IPS-11a (cell line): ENCODE results near the gene TNIK.
A peak's percentile ranks its signal among the peaks of the same experiment; 100 is the strongest.

Experiments used
- H3K4me3 ChIP-seq: one replicate; pipeline ENCODE4 v1.5.1; 2013; ENCODE audit warnings: low read depth, low read length, control low read depth

Gene TNIK

GRCh38 chr3:171058873-171059603 is 401.2 kb downstream of the TNIK start:
- no peak overlapping the region for H3K4me3 ChIP-seq

GRCh38 chr3:171058058-171058457 is 402.1 kb downstream of the TNIK start:
- no peak overlapping the region for H3K4me3 ChIP-seq

GRCh38 chr3:171057072-171057471 is 403.1 kb downstream of the TNIK start:
- H3K4me3 ChIP-seq = no peak overlapping the region

GRCh38 chr3:171056528-171056927 is 403.7 kb downstream of the TNIK start:
- H3K4me3 ChIP-seq = no peak overlapping the region

GRCh38 chr3:171055336-171056178 is 404.6 kb downstream of the TNIK start:
- H3K4me3 ChIP-seq = no peak overlapping the region

GRCh38 chr3:171054921-171055320 is 405.3 kb downstream of the TNIK start:
- no peak overlapping the region for H3K4me3 ChIP-seq

- no peak overlapping the region for H3K4me3 ChIP-seq
Measured at GRCh38 chr3:171054231-171054630, 406.0 kb downstream of the TNIK start.

GRCh38 chr3:171049861-171050444 is 410.3 kb downstream of the TNIK start:
- no peak overlapping the region for H3K4me3 ChIP-seq

GRCh38 chr3:171046760-171047159 is 413.4 kb downstream of the TNIK start:
- no peak overlapping the region for H3K4me3 ChIP-seq

- no peak overlapping the region for H3K4me3 ChIP-seq
Measured at GRCh38 chr3:171044835-171045793, 415.1 kb downstream of the TNIK start.

- H3K4me3 ChIP-seq = no peak overlapping the region
Measured at GRCh38 chr3:171044384-171044783, 415.8 kb downstream of the TNIK start.

GRCh38 chr3:171039674-171040073 is 420.5 kb downstream of the TNIK start:
- H3K4me3 ChIP-seq = no peak overlapping the region

- H3K4me3 ChIP-seq = no peak overlapping the region
Measured at GRCh38 chr3:171038342-171038741, 421.9 kb downstream of the TNIK start.

- H3K4me3 ChIP-seq = no peak overlapping the region
Measured at GRCh38 chr3:171028779-171029232, 431.4 kb downstream of the TNIK start.

GRCh38 chr3:171028025-171028778 is 432.0 kb downstream of the TNIK start:
- peak overlapping the region; percentile 14 for H3K4me3 ChIP-seq

GRCh38 chr3:171026597-171027293 is 433.5 kb downstream of the TNIK start, which contains the start of gene SLC2A2:
Gene SLC2A2 (minus strand): TSS chr3:171026720. CDS start chr3:171026670, 50 bp downstream.
- no peak within 1 kb of the TSS for H3K4me3 ChIP-seq

GRCh38 chr3:171023566-171023965 is 436.6 kb downstream of the TNIK start:
- H3K4me3 ChIP-seq = no peak overlapping the region

- H3K4me3 ChIP-seq = no peak overlapping the region
Measured at GRCh38 chr3:171021377-171021776, 438.8 kb downstream of the TNIK start.
